HG02571 (cell line): ENCODE results near the gene FAM3D.
"Not testable (repeated sequence)": the region's sequence is repeated elsewhere in the genome, so short reads cannot be mapped to it uniquely, and the experiment has no call there.

Experiments
- ATAC-seq: cut with Tn5 transposase; IDR thresholded peaks from one replicate; pipeline ENCODE4 v1.9.1; 2021; ENCODE audit warnings: mild to moderate bottlenecking, moderate library complexity; ENCODE audit not compliant: unreplicated experiment

The FAM3D gene

GRCh38 chr3:58666683-58667082 is at the start of gene FAM3D:
TSS of gene FAM3D (minus strand) at chr3:58666774. CDS start at chr3:58655563, 11,211 bp downstream.
- no peak for ATAC-seq

- ATAC-seq, result no peak
Observed at GRCh38 chr3:58713715-58714401, 47.3 kb upstream of the FAM3D start.

GRCh38 chr3:58711871-58712270 is 45.3 kb upstream of the FAM3D start:
- no peak for ATAC-seq

GRCh38 chr3:58708983-58709382 is 42.4 kb upstream of the FAM3D start:
- ATAC-seq, result not testable (repeated sequence)

GRCh38 chr3:58708116-58708791 is 41.7 kb upstream of the FAM3D start:
- no peak for ATAC-seq

- no peak for ATAC-seq
Observed at GRCh38 chr3:58707390-58707930, 40.9 kb upstream of the FAM3D start.

GRCh38 chr3:58706395-58707167 is 40.0 kb upstream of the FAM3D start:
- no peak for ATAC-seq

GRCh38 chr3:58704745-58705144 is 38.2 kb upstream of the FAM3D start:
- ATAC-seq, result no peak

GRCh38 chr3:58704304-58704703 is 37.7 kb upstream of the FAM3D start:
- not testable (repeated sequence) for ATAC-seq

- no peak for ATAC-seq
Observed at GRCh38 chr3:58698246-58698645, 31.7 kb upstream of the FAM3D start.

GRCh38 chr3:58697561-58697960 is 31.0 kb upstream of the FAM3D start:
- ATAC-seq, result no peak

- ATAC-seq, result not testable (repeated sequence)
Observed at GRCh38 chr3:58696813-58697212, 30.2 kb upstream of the FAM3D start.

GRCh38 chr3:58696093-58696492 is 29.5 kb upstream of the FAM3D start:
- ATAC-seq, result no peak

GRCh38 chr3:58695284-58695683 is 28.7 kb upstream of the FAM3D start:
- not testable (repeated sequence) for ATAC-seq

- peak; percentile 55 for ATAC-seq
Observed at GRCh38 chr3:58693940-58694850, 27.6 kb upstream of the FAM3D start.

GRCh38 chr3:58692484-58692883 is 25.9 kb upstream of the FAM3D start:
- ATAC-seq, result no peak

- ATAC-seq, result no peak
Observed at GRCh38 chr3:58691997-58692396, 25.4 kb upstream of the FAM3D start.

- ATAC-seq, result no peak
Observed at GRCh38 chr3:58690490-58690889, 23.9 kb upstream of the FAM3D start.

GRCh38 chr3:58688574-58688973 is 22.0 kb upstream of the FAM3D start:
- ATAC-seq, result no peak

GRCh38 chr3:58686847-58687246 is 20.3 kb upstream of the FAM3D start:
- ATAC-seq, result no peak
